Left renal pelvis (tissue), 4 donors: ENCODE data around the gene NADSYN1. TPM values are rescaled to one million over a fixed set of nuclear protein-coding genes. Genes with fewer than 3 reads are reported as not detected.

Experiments used
- DNase-seq, 4 donors: peaks; one replicate each; pipeline ENCODE4 v3.0.0-alpha.2; 2013; ENCODE audit warnings: low read depth in 4 of 4, low spot score in 3 of 4
- polyA plus RNA-seq, 4 donors: library from polyadenylated mRNA; unstranded; fragments of 120-200 nt; gene quantifications; one replicate each; pipeline ENCODE4 v1.2.1, GENCODE V29; 2013; ENCODE audit not compliant: insufficient read length in 4 of 4

Gene NADSYN1
- polyA plus RNA-seq, 4 donors, result 27.3 to 63.3 (median 37.5) TPM

- no peak for DNase-seq
Observed at GRCh38 chr11:71449596-71449995, 3.4 kb upstream of the NADSYN1 start.

GRCh38 chr11:71450507-71450906, 2.5 kb upstream of the NADSYN1 start:
- no peak for DNase-seq

- no peak for DNase-seq
Observed at GRCh38 chr11:71450939-71451338, 2.1 kb upstream of the NADSYN1 start.

GRCh38 chr11:71451596-71452198, 1.3 kb upstream of the NADSYN1 start:
- no peak for DNase-seq

GRCh38 chr11:71452199-71453036, 585 bp upstream of the NADSYN1 start:
- no peak for DNase-seq

GRCh38 chr11:71453918-71454304, 908 bp downstream of the NADSYN1 start:
- no peak for DNase-seq

GRCh38 chr11:71454470-71455113, 1.6 kb downstream of the NADSYN1 start:
- no peak for DNase-seq

GRCh38 chr11:71456294-71456693, 3.3 kb downstream of the NADSYN1 start:
- DNase-seq, result no peak

GRCh38 chr11:71456831-71457230, 3.8 kb downstream of the NADSYN1 start:
- no peak for DNase-seq

GRCh38 chr11:71458146-71459070, 5.4 kb downstream of the NADSYN1 start:
- DNase-seq, result no peak

- DNase-seq, result no peak
Observed at GRCh38 chr11:71459076-71459766, 6.2 kb downstream of the NADSYN1 start.

GRCh38 chr11:71459767-71460320, 6.8 kb downstream of the NADSYN1 start:
- no peak for DNase-seq

- DNase-seq, result no peak
Observed at GRCh38 chr11:71461696-71462095, 8.7 kb downstream of the NADSYN1 start.

GRCh38 chr11:71462726-71463125, 9.7 kb downstream of the NADSYN1 start:
- DNase-seq, result no peak

GRCh38 chr11:71463331-71464211, 10.6 kb downstream of the NADSYN1 start:
- no peak for DNase-seq

GRCh38 chr11:71465054-71465453, 12.1 kb downstream of the NADSYN1 start:
- DNase-seq, result no peak

- no peak for DNase-seq
Observed at GRCh38 chr11:71466358-71466757, 13.4 kb downstream of the NADSYN1 start.

GRCh38 chr11:71467164-71467563, 14.2 kb downstream of the NADSYN1 start:
- DNase-seq, result no peak

- no peak for DNase-seq
Observed at GRCh38 chr11:71470946-71471345, 17.9 kb downstream of the NADSYN1 start.
